Spleen (tissue), 7 donors: ENCODE results near the gene NBPF6.

Experiments used
- POLR2A ChIP-seq, 3 donors: fragments of 450-650 bp; IDR thresholded peaks; one replicate each; pipeline ENCODE4 v1.5.1; 2017; ENCODE audit warnings: antibody characterized with exemption in 3 of 3, mild to moderate bottlenecking in 1 of 3
- POLR2AphosphoS5 ChIP-seq, 3 donors: sonication (generic); formaldehyde crosslinking; IDR thresholded peaks; one replicate each; pipeline ENCODE4 v1.5.1; 2017; ENCODE audit warnings: antibody characterized with exemption in 3 of 3
- TF ChIP-seq, protein P1 (sequence below), 11 experiments: fragments of 200-600 bp in 7 of 11; fragments of 450-650 bp in 4 of 11; sonication (generic) in 4 of 11; IDR thresholded peaks in 8 of 11; conservative IDR thresholded peaks in 3 of 11; 1 replicate in 7 of 11; 2 replicates in 4 of 11; pipeline versions ENCODE4 v1.4.0 to v1.8.0; 2016 to 2021; ENCODE audit warnings: antibody characterized with exemption in 11 of 11, inconsistent platforms in 4 of 11, mild to moderate bottlenecking in 1 of 11
- donor health status: DM: no; HTN: no; CAD: no; lungs with moderate emphysema.
- donor health status: DM: no; HTN: no; CAD: no.
- donor health status: DM: no; HTN: no; CAD: no.

DNA sequence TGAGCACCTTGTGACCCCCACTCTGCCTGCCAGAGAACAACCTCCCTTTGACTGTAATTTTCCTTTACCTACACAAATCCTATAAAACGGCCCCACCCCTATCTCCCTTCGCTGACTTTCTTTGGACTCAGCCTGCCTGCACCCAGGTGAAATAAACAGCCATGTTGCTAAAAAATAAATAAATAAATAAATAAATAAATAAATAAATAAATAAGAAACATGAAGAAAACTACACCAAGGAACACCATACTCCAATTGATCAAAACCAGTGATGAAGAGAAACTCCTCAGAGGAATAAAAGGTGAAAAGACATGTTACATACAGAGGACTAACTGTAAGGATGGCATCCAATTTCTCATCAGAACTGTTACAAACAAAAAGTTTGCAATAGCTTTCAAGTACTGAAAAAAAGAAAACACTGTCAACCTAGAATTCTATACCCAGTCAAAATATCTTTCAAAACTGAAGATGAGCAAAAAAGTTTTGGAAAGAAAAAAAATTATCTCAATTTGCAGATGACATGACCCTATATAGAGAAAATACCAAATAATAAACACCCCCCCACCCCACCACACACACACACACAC, 28.4 kb downstream of the NBPF6 start:
- TF ChIP-seq, protein P1, sequence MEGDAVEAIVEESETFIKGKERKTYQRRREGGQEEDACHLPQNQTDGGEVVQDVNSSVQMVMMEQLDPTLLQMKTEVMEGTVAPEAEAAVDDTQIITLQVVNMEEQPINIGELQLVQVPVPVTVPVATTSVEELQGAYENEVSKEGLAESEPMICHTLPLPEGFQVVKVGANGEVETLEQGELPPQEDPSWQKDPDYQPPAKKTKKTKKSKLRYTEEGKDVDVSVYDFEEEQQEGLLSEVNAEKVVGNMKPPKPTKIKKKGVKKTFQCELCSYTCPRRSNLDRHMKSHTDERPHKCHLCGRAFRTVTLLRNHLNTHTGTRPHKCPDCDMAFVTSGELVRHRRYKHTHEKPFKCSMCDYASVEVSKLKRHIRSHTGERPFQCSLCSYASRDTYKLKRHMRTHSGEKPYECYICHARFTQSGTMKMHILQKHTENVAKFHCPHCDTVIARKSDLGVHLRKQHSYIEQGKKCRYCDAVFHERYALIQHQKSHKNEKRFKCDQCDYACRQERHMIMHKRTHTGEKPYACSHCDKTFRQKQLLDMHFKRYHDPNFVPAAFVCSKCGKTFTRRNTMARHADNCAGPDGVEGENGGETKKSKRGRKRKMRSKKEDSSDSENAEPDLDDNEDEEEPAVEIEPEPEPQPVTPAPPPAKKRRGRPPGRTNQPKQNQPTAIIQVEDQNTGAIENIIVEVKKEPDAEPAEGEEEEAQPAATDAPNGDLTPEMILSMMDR (IDR thresholded peaks at IDR 0.05 in 8 of 11, conservative IDR thresholded peaks at IDR 0.05 in 3 of 11) = no peak
- TF ChIP-seq POLR2A (IDR thresholded peaks at IDR 0.05) (no peak), POLR2AphosphoS5 (IDR thresholded peaks at IDR 0.05) (no peak)
